K562 (cell line): ENCODE measurements around the gene SANBR. TPM values are rescaled to one million over a fixed set of nuclear protein-coding genes. Genes with fewer than 3 reads are reported as not detected.

Source experiments
- BACH1 ChIP-seq: fragments of 200-800 bp; sonication (Bioruptor generic); IDR thresholded peaks from 2 replicates; pipeline ENCODE4 v1.6.1; 2016; ENCODE audit warnings: missing genetic modification characterization, missing compliant biosample characterization
- CHCHD3 ChIP-seq: fragments of 250-450 bp; sonication (Bioruptor Pico); IDR thresholded peaks from 2 replicates; pipeline ENCODE4 v2.1.2; 2022; ENCODE audit warnings: mild to moderate bottlenecking
- CREB3 ChIP-seq: fragments of 450-650 bp; conservative IDR thresholded peaks from 2 replicates; pipeline ENCODE4 v1.6.1; 2016; ENCODE audit warnings: missing genetic modification characterization, low read depth, mild to moderate bottlenecking, missing compliant biosample characterization, moderate library complexity
- CXXC5 ChIP-seq: fragments of 250-450 bp; sonication (Bioruptor Pico); IDR thresholded peaks from 2 replicates; pipeline ENCODE4 v1.8.0; 2022; ENCODE audit warnings: inconsistent platforms, mild to moderate bottlenecking, moderate library complexity
- DNMT1 ChIP-seq: fragments of 450-650 bp; IDR thresholded peaks from 2 replicates; pipeline ENCODE4 v1.6.1; 2016; ENCODE audit warnings: antibody characterized with exemption, mild to moderate bottlenecking
- ELF2 ChIP-seq: fragments of 250-450 bp; sonication (Bioruptor Pico); IDR thresholded peaks from 2 replicates; pipeline ENCODE4 v1.5.0; 2021; ENCODE audit warnings: mild to moderate bottlenecking
- HNRNPK ChIP-seq: fragments of 200-400 bp; formaldehyde crosslinking; IDR thresholded peaks from one replicate; pipeline ENCODE4 v1.6.1; 2018; ENCODE audit warnings: mild to moderate bottlenecking, low read depth, low read length; ENCODE audit not compliant: poor library complexity, severe bottlenecking
- JUND ChIP-seq, 2 experiments: IDR thresholded peaks; 2 replicates in 1 of 2; 3 replicates in 1 of 2; pipeline ENCODE4 v1.6.1; 2011; ENCODE audit warnings: borderline replicate concordance in 2 of 2, low read depth in 2 of 2, low read length in 2 of 2, improper control_type of control experiment in 1 of 2, missing biosample characterization in 1 of 2, missing genetic modification characterization in 1 of 2, missing genetic modification reagents in 1 of 2
- KLF10 ChIP-seq: fragments of 250-450 bp; sonication (Bioruptor Pico); IDR thresholded peaks from 2 replicates; pipeline ENCODE4 v1.6.1; 2021; ENCODE audit warnings: matching md5 sums
- MCM7 ChIP-seq, 2 experiments: fragments of 450-650 bp; IDR thresholded peaks; 2 replicates each; pipeline ENCODE4 v1.6.1; 2016 to 2018
- NEUROD1 ChIP-seq: fragments of 150-350 bp; IDR thresholded peaks from 2 replicates; pipeline ENCODE4 v1.6.1; 2014; ENCODE audit warnings: borderline replicate concordance, low read length, low read depth; ENCODE audit not compliant: partially characterized antibody
- NFRKB ChIP-seq: fragments of 450-650 bp; IDR thresholded peaks from 2 replicates; pipeline ENCODE4 v1.6.1; 2016; ENCODE audit warnings: low read depth
- NR2F6 ChIP-seq: fragments of 450-650 bp; formaldehyde crosslinking; IDR thresholded peaks from 2 replicates; pipeline ENCODE4 v1.4.0; 2020; ENCODE audit warnings: mild to moderate bottlenecking
- POLR2A ChIP-seq: fragments of 450-650 bp; conservative IDR thresholded peaks from 2 replicates; pipeline ENCODE4 v1.6.1; 2016
- RB1 ChIP-seq: fragments of 450-650 bp; IDR thresholded peaks from 2 replicates; pipeline ENCODE4 v1.6.1; 2017; ENCODE audit warnings: low read depth, mild to moderate bottlenecking
- RBM15 ChIP-seq: fragments of 200-400 bp; formaldehyde crosslinking; IDR thresholded peaks from 2 replicates; pipeline ENCODE4 v1.6.1; 2018; ENCODE audit warnings: mild to moderate bottlenecking, low read length, moderate library complexity; ENCODE audit not compliant: insufficient read depth
- SMARCA5 ChIP-seq: fragments of 450-650 bp; IDR thresholded peaks from 2 replicates; pipeline ENCODE4 v1.6.1; 2016
- TFAM ChIP-seq: fragments of 250-450 bp; sonication (Bioruptor Pico); conservative IDR thresholded peaks from 2 replicates; pipeline ENCODE4 v1.5.0; 2021; ENCODE audit warnings: mild to moderate bottlenecking, moderate library complexity
- USF1 ChIP-seq: sonication (generic); formaldehyde crosslinking; IDR thresholded peaks from 2 replicates; pipeline ENCODE4 v1.9.0; 2022; ENCODE audit warnings: mild to moderate bottlenecking, missing genetic modification reagents
- XRCC3 ChIP-seq: fragments of 450-650 bp; IDR thresholded peaks from 2 replicates; pipeline ENCODE4 v1.6.1; 2017; ENCODE audit warnings: mild to moderate bottlenecking, moderate library complexity
- ZFP91 ChIP-seq: sonication (generic); formaldehyde crosslinking; IDR thresholded peaks from 2 replicates; pipeline ENCODE4 v1.8.0; 2022; ENCODE audit warnings: mild to moderate bottlenecking, missing genetic modification reagents
- ZNF143 ChIP-seq: sonication (generic); formaldehyde crosslinking; IDR thresholded peaks from 2 replicates; pipeline ENCODE4 v1.9.0; 2022; ENCODE audit warnings: mild to moderate bottlenecking, missing genetic modification reagents
- ZNF444 ChIP-seq: fragments of 250-450 bp; sonication (Bioruptor Pico); IDR thresholded peaks from 2 replicates; pipeline ENCODE4 v1.4.0; 2020; ENCODE audit warnings: mild to moderate bottlenecking, moderate library complexity
- ZNF639 ChIP-seq, 2 experiments: fragments of 200-800 bp in 1 of 2; sonication (Bioruptor generic) in 1 of 2; sonication (generic) in 1 of 2; formaldehyde crosslinking in 1 of 2; IDR thresholded peaks in 1 of 2; conservative IDR thresholded peaks in 1 of 2; 2 replicates each; pipeline versions ENCODE4 v1.5.0 to v1.6.1; 2016 to 2020; ENCODE audit warnings: missing compliant biosample characterization in 1 of 2, missing genetic modification characterization in 1 of 2, missing genetic modification reagents in 1 of 2
- ZNF76 ChIP-seq: fragments of 250-450 bp; sonication (Bioruptor Pico); IDR thresholded peaks from 2 replicates; pipeline ENCODE4 v1.4.0; 2020; ENCODE audit warnings: mild to moderate bottlenecking, moderate library complexity, borderline replicate concordance
- polyA plus RNA-seq, 8 experiments: library from polyadenylated mRNA; depleted of rRNA in 4 of 8; stranded (reverse) in 5 of 8; unstranded in 3 of 8; fragments of >200 nt; fragmentation: Nextera tagmentation in 2 of 8; fragmentation: Illumina TruSeq in 1 of 8; extraction: Ambion mirVana in 2 of 8; extraction: Trizol in 1 of 8; gene quantifications; 2 replicates each; pipeline versions ENCODE4 v1.2.1 to v1.2.3, GENCODE V29; 2011 to 2014; ENCODE audit warnings: inconsistent platforms in 1 of 8, missing spikeins in 1 of 8
- total RNA-seq, 7 experiments: library from RNA; depleted of rRNA in 6 of 7; stranded (reverse); fragments of >200 nt in 6 of 7; fragmentation: Illumina TruSeq in 2 of 7; extraction: Trizol in 2 of 7; gene quantifications; 2 replicates each; pipeline versions ENCODE4 v1.2.1 to v1.2.3, GENCODE V29; 2011 to 2021; ENCODE audit warnings: low replicate concordance in 1 of 7

The SANBR gene
- total and polyA plus RNA-seq, 9 of the 15 experiments (the other 6 are each of a cell fraction or from before 2014, with no cell fraction given): 1.5 to 7.7 (median 6.2) TPM

- TF ChIP-seq ZNF639 (CRISPR knock-in tag; conservative IDR thresholded peaks at IDR 0.05 in 1 of 2, IDR thresholded peaks at IDR 0.05 in 1 of 2) (no peak), CREB3 (no peak), KLF10 (CRISPR knock-in tag) (no peak), RB1 (peak; percentile 46; the same call in 1 of the 2 replicates), TFAM (CRISPR knock-in tag) (no peak), CXXC5 (no peak; the same call in none of the 2 replicates), DNMT1 (peak; percentile 68; the same call in 1 of the 2 replicates), POLR2A (peak; percentile 72), HNRNPK (no peak), BACH1 (tag) (no peak), NR2F6 (no peak), XRCC3 (no peak), ZNF143 (no peak), ZNF444 (no peak), ZNF76 (no peak), NFRKB (no peak), JUND (IDR thresholded peaks at IDR 0.05; ENCODE audit: borderline replicate concordance, low read depth, low read length) (peak; percentile 6; the same call in 1 of the 2 replicates), JUND (tag; IDR thresholded peaks at IDR 0.05; ENCODE audit: borderline replicate concordance, low read depth, low read length) (no peak; the same call in 1 of the 3 replicates), NEUROD1 (no peak), ZFP91 (CRISPR knock-in tag) (no peak), MCM7 (IDR thresholded peaks at IDR 0.05) (no peak; a peak in 1 of 4 replicates), ELF2 (CRISPR knock-in tag) (no peak), CHCHD3 (peak; percentile 48; the same call in 1 of the 2 replicates), SMARCA5 (no peak), RBM15 (no peak), USF1 (CRISPR knock-in tag) (no peak)
These were observed 47.9 kb upstream of the SANBR start, which contains the start of the genes PEX13 and PUS10 (continued) for GRCh38 chr2:61017556-61018317.
